GM13977 (cell line): ENCODE results near the gene RPN2.
"Not testable (repeated sequence)": the region's sequence is repeated elsewhere in the genome, so short reads cannot be mapped to it uniquely, and the experiment has no call there.

Experiments used
- DNase-seq: peaks from one replicate; pipeline ENCODE4 v3.0.0; 2012; ENCODE audit warnings: low spot score
- in situ Hi-C: fragments of 300-500 bp; cut with MboI; formaldehyde crosslinking; loops from one replicate; pipeline ENCODE4 v1.12.0; 2022; ENCODE audit warnings: low sequenced_read_pairs, low pct_unique_long_range_greater_than_20kb, mixed read lengths, inconsistent platforms; ENCODE audit not compliant: unreplicated experiment
- TF ChIP-seq, protein P1 (sequence below): IDR thresholded peaks from 2 replicates; pipeline ENCODE4 v1.5.1; 2012; ENCODE audit warnings: mild to moderate bottlenecking, control low read depth; ENCODE audit not compliant: insufficient read depth; ENCODE audit errors: extremely low read depth, missing control alignments

Gene RPN2

DNA sequence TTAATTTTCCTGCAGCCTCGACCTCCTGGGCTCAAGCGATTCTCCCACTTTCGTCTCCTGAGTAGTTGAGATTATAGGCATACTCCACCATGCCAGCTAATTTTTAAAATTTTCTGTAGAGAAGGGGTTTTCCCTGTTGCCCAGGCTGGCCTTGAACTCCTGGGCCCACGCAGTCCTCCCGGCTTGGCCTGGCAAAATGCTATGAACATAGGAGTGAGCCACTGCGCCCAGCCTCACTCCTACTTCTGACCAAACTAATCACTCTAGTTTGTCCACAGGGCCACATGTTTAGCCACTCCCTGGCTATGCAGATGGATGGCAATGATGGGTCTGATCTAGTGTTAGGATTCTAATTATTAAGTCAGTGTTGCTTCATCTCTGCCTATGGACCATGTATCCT is 31.9 kb upstream of the RPN2 start:
- no peak for DNase-seq
- in situ Hi-C loops: no loop called here
- TF ChIP-seq, protein P1, sequence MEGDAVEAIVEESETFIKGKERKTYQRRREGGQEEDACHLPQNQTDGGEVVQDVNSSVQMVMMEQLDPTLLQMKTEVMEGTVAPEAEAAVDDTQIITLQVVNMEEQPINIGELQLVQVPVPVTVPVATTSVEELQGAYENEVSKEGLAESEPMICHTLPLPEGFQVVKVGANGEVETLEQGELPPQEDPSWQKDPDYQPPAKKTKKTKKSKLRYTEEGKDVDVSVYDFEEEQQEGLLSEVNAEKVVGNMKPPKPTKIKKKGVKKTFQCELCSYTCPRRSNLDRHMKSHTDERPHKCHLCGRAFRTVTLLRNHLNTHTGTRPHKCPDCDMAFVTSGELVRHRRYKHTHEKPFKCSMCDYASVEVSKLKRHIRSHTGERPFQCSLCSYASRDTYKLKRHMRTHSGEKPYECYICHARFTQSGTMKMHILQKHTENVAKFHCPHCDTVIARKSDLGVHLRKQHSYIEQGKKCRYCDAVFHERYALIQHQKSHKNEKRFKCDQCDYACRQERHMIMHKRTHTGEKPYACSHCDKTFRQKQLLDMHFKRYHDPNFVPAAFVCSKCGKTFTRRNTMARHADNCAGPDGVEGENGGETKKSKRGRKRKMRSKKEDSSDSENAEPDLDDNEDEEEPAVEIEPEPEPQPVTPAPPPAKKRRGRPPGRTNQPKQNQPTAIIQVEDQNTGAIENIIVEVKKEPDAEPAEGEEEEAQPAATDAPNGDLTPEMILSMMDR: no peak

DNA sequence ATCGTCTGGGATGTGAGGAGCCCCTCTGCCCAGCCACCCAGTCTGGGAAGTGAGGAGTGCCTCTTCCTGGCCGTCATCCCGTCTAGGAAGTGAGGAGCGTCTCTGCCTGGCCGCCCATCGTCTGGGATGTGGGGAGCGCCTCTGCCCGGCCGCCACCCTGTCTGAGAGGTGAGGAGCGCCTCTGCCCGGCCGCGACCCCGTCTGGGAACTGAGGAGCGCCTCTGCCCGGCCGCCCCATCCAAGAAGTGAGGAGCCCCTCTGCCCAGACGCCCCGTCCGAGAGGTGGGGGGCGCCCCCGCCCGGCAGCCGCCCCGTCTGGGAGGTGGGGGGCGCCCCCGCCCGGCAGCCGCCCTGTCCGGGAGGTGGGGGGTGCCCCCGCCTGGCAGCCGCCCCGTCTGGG is 28.3 kb upstream of the RPN2 start:
- in situ Hi-C loops, DNase-seq: not testable (repeated sequence)

GRCh38 chr20:37151529-37151928 is 27.6 kb upstream of the RPN2 start:
- TF ChIP-seq, protein P1: no peak
- DNase-seq: no peak
- in situ Hi-C loops: no loop called here

DNA sequence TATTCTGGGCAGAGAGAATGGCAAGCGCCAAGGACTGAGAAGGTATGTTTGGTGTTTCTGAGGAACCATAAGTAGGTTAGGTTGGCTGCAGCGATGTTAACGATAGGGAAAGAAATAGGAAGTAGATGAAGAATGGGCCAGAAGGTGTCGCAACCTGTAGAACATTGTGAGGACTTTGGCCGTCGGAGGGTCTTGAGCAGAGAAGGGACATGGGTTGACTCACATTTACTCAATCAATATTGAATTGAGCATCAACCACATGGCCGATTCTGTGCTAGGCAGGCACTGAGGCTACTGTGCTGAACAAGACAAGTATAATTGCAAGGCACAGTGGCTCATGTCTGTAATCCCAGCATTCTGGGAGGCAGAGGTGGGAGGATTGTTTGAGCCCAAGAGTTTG is 26.8 kb upstream of the RPN2 start:
- in situ Hi-C loops: no loop called here
- DNase-seq: no peak
- TF ChIP-seq, protein P1: no peak

GRCh38 chr20:37154684-37155298 is 24.3 kb upstream of the RPN2 start:
- TF ChIP-seq, protein P1: no peak
- no peak for DNase-seq
- in situ Hi-C loops: no loop called here

DNA sequence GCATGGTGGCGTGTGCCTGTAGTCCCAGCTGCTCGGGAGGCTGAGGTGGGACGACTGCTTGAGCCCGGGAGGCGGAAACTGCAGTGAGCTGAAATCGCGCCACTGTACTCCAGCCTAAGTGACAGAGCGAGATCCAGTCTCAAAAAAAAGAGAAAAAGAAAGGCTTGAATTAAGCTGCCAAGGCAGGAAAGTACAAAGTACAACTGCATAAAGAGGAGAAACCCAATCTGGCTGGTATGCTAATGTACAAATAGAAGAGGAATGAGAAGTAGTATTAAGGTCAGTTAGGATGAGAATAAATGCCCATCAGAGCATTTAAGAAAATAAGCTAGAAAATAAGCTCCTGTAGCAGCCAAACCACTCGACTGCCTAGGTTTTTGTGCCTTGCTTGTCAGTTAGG is 23.1 kb upstream of the RPN2 start:
- no peak for DNase-seq
- in situ Hi-C loops: no loop called here
- TF ChIP-seq, protein P1: no peak

DNA sequence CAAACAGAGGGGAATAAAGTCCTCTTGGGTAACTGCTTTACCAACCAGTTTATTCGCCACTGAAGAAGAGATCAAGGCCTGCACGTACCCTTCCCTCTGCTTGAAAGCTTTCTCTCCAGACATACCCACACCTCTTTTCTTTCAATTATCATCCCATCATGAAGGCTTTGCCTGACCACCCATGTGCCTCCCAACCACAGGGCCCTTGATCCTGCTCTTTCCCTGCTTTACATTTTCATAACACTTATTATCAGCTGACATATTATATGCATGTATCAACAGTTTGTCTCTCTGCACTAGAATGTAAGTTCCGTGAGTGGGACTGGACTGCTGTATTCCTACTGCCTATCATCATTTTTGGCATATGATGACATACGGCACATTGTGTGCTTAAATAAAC is 20.9 kb upstream of the RPN2 start:
- TF ChIP-seq, protein P1: no peak
- in situ Hi-C loops: no loop called here

More for the DNA sequence above, 20.9 kb upstream of the RPN2 start:
- DNase-seq: no peak
